H1 (cell line): Measurements from ENCODE around the gene USF1. TPM values are rescaled to one million over a fixed set of nuclear protein-coding genes. Genes with fewer than 3 reads are reported as not detected.

Experiments used
- CTCF ChIA-PET: fragments of 300-600 bp; sonication (Branson Sonifier 250); formaldehyde crosslinking; loops from one replicate; lab custom pipeline; 2021; ENCODE audit not compliant: partially characterized antibody; lab: Charles Lee
- POLR2A ChIA-PET: fragments of 300-600 bp; sonication (Branson Sonifier 250); formaldehyde crosslinking; loops from one replicate; lab custom pipeline; 2021; ENCODE audit warnings: inconsistent platforms; ENCODE audit not compliant: partially characterized antibody; lab: Charles Lee
- DNase-seq, 2 experiments: peaks; one replicate each; pipeline versions ENCODE4 v3.0.0 to v3.0.0-alpha.2; 2010 to 2022; ENCODE audit warnings: low spot score in 2 of 2, low read depth in 1 of 2, mixed read lengths in 1 of 2
- FAIRE-seq: peaks from 2 replicates; lab custom pipeline; 2011; peaks lifted over from hg19 to GRCh38; lab: Jason Lieb, UNC
- H2AFZ ChIP-seq: 2 replicates; pipeline ENCODE4 v1.8.1; 2012; ENCODE audit warnings: low read length, inconsistent platforms
- H2AK5ac ChIP-seq: 2 replicates; pipeline ENCODE4 v1.6.1; 2013; ENCODE audit warnings: low read depth, low read length
- H2BK120ac ChIP-seq: replicated peaks from 2 replicates; pipeline ENCODE3; 2013; ENCODE audit warnings: low read depth, low read length, inconsistent platforms
- H2BK12ac ChIP-seq: 2 replicates; pipeline ENCODE4 v1.6.1; 2013; ENCODE audit warnings: low read depth, low read length
- H2BK15ac ChIP-seq: 2 replicates; pipeline ENCODE4 v1.6.1; 2013; ENCODE audit warnings: low read length
- H2BK20ac ChIP-seq: 2 replicates; pipeline ENCODE4 v1.6.1; 2013; ENCODE audit warnings: low read length
- H2BK5ac ChIP-seq: 2 replicates; pipeline ENCODE4 v1.6.1; 2013; ENCODE audit warnings: low read depth, low read length
- H3K14ac ChIP-seq: 2 replicates; pipeline ENCODE4 v1.6.1; 2013; ENCODE audit warnings: inconsistent platforms; ENCODE audit not compliant: insufficient read length
- H3K18ac ChIP-seq: 2 replicates; pipeline ENCODE4 v1.6.1; 2013; ENCODE audit warnings: low read length; ENCODE audit errors: extremely low read depth
- H3K23ac ChIP-seq: 2 replicates; pipeline ENCODE4 v1.6.1; 2013; ENCODE audit warnings: inconsistent platforms; ENCODE audit not compliant: insufficient read length
- H3K23me2 ChIP-seq: 2 replicates; pipeline ENCODE4 v1.6.1; 2013; ENCODE audit warnings: low read depth, low read length
- H3K27ac ChIP-seq: 2 replicates; pipeline ENCODE4 v1.6.1; 2011; ENCODE audit warnings: low read depth, low read length, inconsistent platforms
- H3K27me3 ChIP-seq, 4 experiments: replicated peaks in 1 of 4; 1 replicate in 1 of 4; 2 replicates in 3 of 4; pipeline versions ENCODE4 v1.6.1 to v1.8.1; 2011 to 2013; ENCODE audit warnings: low read length in 3 of 4, mild to moderate bottlenecking in 3 of 4, inconsistent platforms in 2 of 4, mixed read lengths in 2 of 4, moderate library complexity in 1 of 4; ENCODE audit not compliant: control insufficient read depth in 3 of 4, insufficient read depth in 3 of 4; ENCODE audit errors: extremely low read depth in 1 of 4
- H3K36me3 ChIP-seq, 4 experiments: 2 replicates each; pipeline versions ENCODE4 v1.6.1 to v1.8.1; 2011 to 2013; ENCODE audit warnings: mild to moderate bottlenecking in 4 of 4, low read length in 3 of 4, moderate library complexity in 2 of 4, control low read depth in 1 of 4, inconsistent platforms in 1 of 4; ENCODE audit not compliant: insufficient read depth in 4 of 4, control insufficient read depth in 2 of 4
- H3K4ac ChIP-seq: replicated peaks from 2 replicates; pipeline ENCODE3; 2013; ENCODE audit warnings: low read length, low read depth, mixed read lengths, inconsistent platforms; ENCODE audit not compliant: insufficient read length
- H3K4me1 ChIP-seq, 4 experiments: replicated peaks in 1 of 4; 1 replicate in 1 of 4; 2 replicates in 3 of 4; pipeline versions ENCODE4 v1.6.1 to v1.8.1; 2011 to 2013; ENCODE audit warnings: low read length in 3 of 4, inconsistent platforms in 2 of 4, mixed read lengths in 1 of 4; ENCODE audit not compliant: insufficient read depth in 4 of 4, control insufficient read depth in 3 of 4
- H3K4me2 ChIP-seq, 2 experiments: 2 replicates each; pipeline versions ENCODE4 v1.6.1 to v1.8.1; 2011 to 2013; ENCODE audit warnings: low read depth in 2 of 2, low read length in 2 of 2, control low read depth in 1 of 2, inconsistent platforms in 1 of 2, mild to moderate bottlenecking in 1 of 2; ENCODE audit not compliant: insufficient read depth in 1 of 2
- H3K4me3 ChIP-seq, 4 experiments: fragments of 200-600, 300-600 bp in 1 of 4; sonication (generic), shearing (Covaris generic), sonication (Bioruptor Twin) in 1 of 4; 2 replicates each; pipeline versions ENCODE4 v1.5.1 to v1.8.1; 2011 to 2016; ENCODE audit warnings: low read length in 4 of 4, low read depth in 3 of 4, control low read depth in 2 of 4, inconsistent platforms in 2 of 4, mild to moderate bottlenecking in 2 of 4, mixed read lengths in 1 of 4, moderate library complexity in 1 of 4; ENCODE audit not compliant: insufficient read depth in 2 of 4; ENCODE audit errors: extremely low read depth in 1 of 4
- H3K56ac ChIP-seq: replicated peaks from 2 replicates; pipeline ENCODE3; 2013; ENCODE audit warnings: low read depth, mild to moderate bottlenecking, mixed read lengths, low read length, inconsistent platforms; ENCODE audit not compliant: insufficient read length
- H3K79me1 ChIP-seq: 2 replicates; pipeline ENCODE4 v1.6.1; 2013; ENCODE audit warnings: low read depth, low read length, control low read depth
- H3K79me2 ChIP-seq, 2 experiments: 2 replicates each; pipeline versions ENCODE4 v1.6.1 to v1.8.1; 2012 to 2013; ENCODE audit warnings: low read length in 2 of 2, mild to moderate bottlenecking in 2 of 2, inconsistent platforms in 1 of 2; ENCODE audit not compliant: insufficient read depth in 2 of 2, control insufficient read depth in 1 of 2
- H3K9ac ChIP-seq, 4 experiments: replicated peaks in 1 of 4; 1 replicate in 1 of 4; 2 replicates in 3 of 4; pipeline versions ENCODE4 v1.6.1 to v1.8.1; 2011 to 2013; ENCODE audit warnings: low read depth in 3 of 4, low read length in 3 of 4, control low read depth in 2 of 4, mild to moderate bottlenecking in 2 of 4, moderate library complexity in 2 of 4, inconsistent platforms in 1 of 4; ENCODE audit errors: extremely low read depth in 1 of 4
- H3K9me3 ChIP-seq, 2 experiments: 2 replicates each; pipeline versions ENCODE4 v1.6.1 to v1.8.1; 2012 to 2013; ENCODE audit warnings: mild to moderate bottlenecking in 2 of 2, moderate library complexity in 2 of 2, control low read depth in 1 of 2, inconsistent platforms in 1 of 2, low read depth in 1 of 2, low read length in 1 of 2, mixed read lengths in 1 of 2; ENCODE audit not compliant: insufficient read depth in 2 of 2
- H4K20me1 ChIP-seq, 2 experiments: replicated peaks in 1 of 2; 2 replicates each; pipeline versions ENCODE3 to v1.8.1; 2011 to 2013; ENCODE audit warnings: inconsistent platforms in 2 of 2, low read length in 2 of 2, mild to moderate bottlenecking in 1 of 2; ENCODE audit not compliant: insufficient read depth in 2 of 2, control insufficient read depth in 1 of 2
- H4K5ac ChIP-seq: 2 replicates; pipeline ENCODE4 v1.6.1; 2013; ENCODE audit warnings: low read length, low read depth, mixed read lengths, inconsistent platforms; ENCODE audit not compliant: insufficient read length
- H4K8ac ChIP-seq: 2 replicates; pipeline ENCODE4 v1.8.0; 2013; ENCODE audit warnings: mild to moderate bottlenecking, moderate library complexity, low read length, inconsistent platforms; ENCODE audit not compliant: insufficient read depth; ENCODE audit errors: extremely low read depth
- H4K91ac ChIP-seq: replicated peaks from 2 replicates; pipeline ENCODE3; 2013; ENCODE audit warnings: low read length, mixed read lengths, inconsistent platforms; ENCODE audit not compliant: insufficient read length
- ATF3 ChIP-seq: IDR thresholded peaks from 2 replicates; pipeline ENCODE4 v1.6.1; 2011; ENCODE audit warnings: low read depth, mild to moderate bottlenecking, low read length; ENCODE audit not compliant: insufficient read depth
- BCL11A ChIP-seq, 2 experiments: IDR thresholded peaks; one replicate each; pipeline ENCODE4 v1.6.1; 2011; ENCODE audit warnings: low read depth in 2 of 2, low read length in 2 of 2, mild to moderate bottlenecking in 2 of 2
- EGR1 ChIP-seq: IDR thresholded peaks from 2 replicates; pipeline ENCODE4 v1.6.1; 2011; ENCODE audit warnings: low read depth, low read length, borderline replicate concordance
- FOSL1 ChIP-seq: IDR thresholded peaks from 2 replicates; pipeline ENCODE4 v1.6.1; 2011; ENCODE audit warnings: mild to moderate bottlenecking, low read depth, low read length, moderate library complexity; ENCODE audit not compliant: insufficient read depth
- KDM4A ChIP-seq: IDR thresholded peaks from one replicate; pipeline ENCODE4 v1.7.1; 2012; ENCODE audit warnings: low read depth, mild to moderate bottlenecking, moderate library complexity, low read length, inconsistent platforms; ENCODE audit not compliant: severe bottlenecking
- RBBP5 ChIP-seq: IDR thresholded peaks from 2 replicates; pipeline ENCODE4 v1.7.1; 2012; ENCODE audit warnings: low read depth, mild to moderate bottlenecking, inconsistent platforms, low read length, moderate library complexity, borderline replicate concordance
- RXRA ChIP-seq: IDR thresholded peaks from 2 replicates; pipeline ENCODE4 v1.6.1; 2011; ENCODE audit warnings: low read depth, mild to moderate bottlenecking, low read length, moderate library complexity; ENCODE audit not compliant: insufficient read depth
- SIN3A ChIP-seq, 2 experiments: IDR thresholded peaks in 1 of 2; conservative IDR thresholded peaks in 1 of 2; 2 replicates each; pipeline ENCODE4 v1.6.1; 2011 to 2012; ENCODE audit warnings: low read length in 2 of 2, improper control_type of control experiment in 1 of 2, low read depth in 1 of 2, mild to moderate bottlenecking in 1 of 2
- TEAD4 ChIP-seq: IDR thresholded peaks from 2 replicates; pipeline ENCODE4 v1.6.1; 2012; ENCODE audit warnings: low read depth, low read length, inconsistent platforms, mixed read lengths
- WGBS, 2 experiments: shearing (Covaris generic) in 1 of 2; methylation state at CpG; one replicate each; pipeline versions ENCODE4 v1.1.6 to v1.1.7; 2013 to 2015; ENCODE audit warnings: low lambda C conversion rate in 2 of 2, mixed read lengths in 2 of 2, inconsistent platforms in 1 of 2, low coverage in 1 of 2, missing lambda C conversion rate in 1 of 2; ENCODE audit not compliant: insufficient replicate concordance in 2 of 2, insufficient coverage in 1 of 2, insufficient read length in 1 of 2; ENCODE audit errors: extremely low coverage in 1 of 2, missing lambda C conversion rate in 1 of 2; 5-methylcytosine and 5-hydroxymethylcytosine counted together
- polyA plus RNA-seq, 7 experiments: library from polyadenylated mRNA; depleted of rRNA in 3 of 7; stranded (reverse) in 5 of 7; unstranded in 2 of 7; fragments of >200 nt in 5 of 7; fragments of 200-250 nt in 2 of 7; gene quantifications; 1 replicate in 5 of 7; 2 replicates in 1 of 7; 4 replicates in 1 of 7; pipeline versions ENCODE4 v1.2.1 to v1.2.3, GENCODE V29; 2011 to 2013; ENCODE audit warnings: missing spikeins in 2 of 7, mixed read lengths in 2 of 7
- total RNA-seq: library from RNA; stranded (reverse); fragmentation: NEBNext Ultra II Directional; extraction: Animal tissue kit (Norgen Biotek cat#: 25700); gene quantifications from 2 replicates; pipeline ENCODE4 v1.2.1, GENCODE V29; 2021

USF1 gene
- total and polyA plus RNA-seq, 2 of the 8 experiments (the other 6 are each of a cell fraction or from before 2014, with no cell fraction given), result 45.7 to 68.9 TPM

GRCh38 chr1:161038523-161039153 lies 7.1 kb downstream of the USF1 start, which contains the start of gene TSTD1:
TSS of gene TSTD1 (minus strand) at chr1:161038964. CDS start at chr1:161038889, 75 bp downstream.
- peak within 1 kb of the TSS; percentile 68 to 73 for H3K4me2 ChIP-seq
- TF ChIP-seq KDM4A, result peak; percentile 77
- TF ChIP-seq EGR1, result peak; percentile 99
- TF ChIP-seq RBBP5, result no peak
- no peak for TF ChIP-seq FOSL1
- no peak for TF ChIP-seq BCL11A (IDR thresholded peaks at IDR 0.05; ENCODE audit: low read depth in 2 of 2, low read length in 2 of 2)
- no peak for TF ChIP-seq ATF3
- no peak for TF ChIP-seq TEAD4
- TF ChIP-seq RXRA, result no peak
- TF ChIP-seq SIN3A (conservative IDR thresholded peaks at IDR 0.05 in 1 of 2, IDR thresholded peaks at IDR 0.05 in 1 of 2; ENCODE audit: low read depth in 1 of 2, low read length in 2 of 2), result peak; percentile 20 to 72; a peak in 2 of 4 replicates

More at GRCh38 chr1:161038523-161039153, 7.1 kb downstream of the USF1 start, which contains the start of gene TSTD1:
- peak within 1 kb of the TSS; percentile 40 to 72 (median 59) for H3K9ac ChIP-seq
- ChIA-PET CTCF (interaction anchor here (1.1 to 6.7 kb wide), 7 partner anchors 16 to 145 kb away, joined by 3 to 73 read pairs (median 3); partner anchors contain the start of gene KLHDC9), POLR2A (interaction anchor here (0.6 to 3.4 kb wide), 16 partner anchors 9 to 127 kb away, joined by 3 to 50 read pairs (median 3); partner anchors contain the start of gene F11R)
- H3K23ac ChIP-seq, result no peak within 1 kb of the TSS
- peaks cover 5 to 11% (median 8%) of the 10 kb centered on the region in 4 experiments; a peak in 6 of 7 replicates for H3K4me1 ChIP-seq
- H2BK12ac ChIP-seq, result 0 out of 2 replicates have a peak within 1 kb of the TSS, but pooled peaks have one; percentile 75
- H2BK15ac ChIP-seq, result no peak within 1 kb of the TSS; the same call in 1 of the 2 replicates
- no peak within 1 kb of the TSS for H3K4ac ChIP-seq
- H3K56ac ChIP-seq, result peak within 1 kb of the TSS; percentile 90
- H2BK120ac ChIP-seq, result no peak within 1 kb of the TSS
- H3K79me2 ChIP-seq, result peaks cover 0 to 17% of the 10 kb centered on the region in 2 experiments; a peak in 1 of 4 replicates
- peak within 1 kb of the TSS; percentile 51 for H4K91ac ChIP-seq
- H3K79me1 ChIP-seq, result peaks cover 5% of the 10 kb centered on the region
- H3K36me3 ChIP-seq, result peaks cover 24 to 36% (median 31%) of the 10 kb centered on the region in 4 experiments; a peak in 6 of 8 replicates
- peak within 1 kb of the TSS; percentile 76 for H4K5ac ChIP-seq
- H4K8ac ChIP-seq, result peak within 1 kb of the TSS; percentile 54; the same call in 1 of the 2 replicates
- WGBS, 2 experiments, result 1% methylated on average over 43 of the region's 54 CpGs; no CpG with 5 or more reads in 1 of the 2 experiments
- no peaks in the 10 kb centered on the region for H3K9me3 ChIP-seq
- H2AFZ ChIP-seq, result no peak within 1 kb of the TSS; the same call in 1 of the 2 replicates
- peaks cover 0 to 8% of the 10 kb centered on the region in 2 experiments for H4K20me1 ChIP-seq
- peak in 1 of 2 experiments; percentile 88 for DNase-seq
- no peak within 1 kb of the TSS for H3K14ac ChIP-seq
- no peak within 1 kb of the TSS for H2BK20ac ChIP-seq
- H3K23me2 ChIP-seq, result peaks cover 3% of the 10 kb centered on the region; the same call in 1 of the 2 replicates
- H3K27ac ChIP-seq, result 0 out of 2 replicates have a peak within 1 kb of the TSS, but pooled peaks have one; percentile 22
- no peak within 1 kb of the TSS for H2AK5ac ChIP-seq
- H3K18ac ChIP-seq, result peak within 1 kb of the TSS; percentile 81
- peak within 1 kb of the TSS; percentile 64 to 97 (median 85) for H3K4me3 ChIP-seq
- peak within 1 kb of the TSS; percentile 91 for H2BK5ac ChIP-seq
- H3K27me3 ChIP-seq, result no peaks in the 10 kb centered on the region
- FAIRE-seq, result no peak
